Smooth muscle cell (in vitro differentiated cells): ENCODE results near the gene VAC14. TPM values are rescaled to one million over a fixed set of nuclear protein-coding genes. Genes with fewer than 3 reads are reported as not detected.

Experiments used
- DNase-seq: peaks from one replicate; lab custom pipeline; 2025; ENCODE audit not compliant: unreplicated experiment; lab: John Stamatoyannopoulos, UW
- H2AFZ ChIP-seq: fragments of 200-600 bp; sonication (generic); 2 replicates; pipeline ENCODE4 v1.6.0; 2016; ENCODE audit warnings: antibody characterized with exemption, low read depth, mild to moderate bottlenecking
- H3F3A ChIP-seq: fragments of 200-600 bp; sonication (generic); 2 replicates; pipeline ENCODE4 v1.6.0; 2017; ENCODE audit warnings: antibody characterized with exemption, low read depth
- H3K27ac ChIP-seq: fragments of 200-600 bp; sonication (generic); 2 replicates; pipeline ENCODE4 v1.5.1; 2016; ENCODE audit warnings: low read depth, mild to moderate bottlenecking
- H3K27me3 ChIP-seq: fragments of 200-600 bp; sonication (generic); 2 replicates; pipeline ENCODE4 v1.6.1; 2016; ENCODE audit warnings: low read depth, mild to moderate bottlenecking
- H3K36me3 ChIP-seq: fragments of 200-600 bp; sonication (generic); 2 replicates; pipeline ENCODE4 v1.5.1; 2016; ENCODE audit warnings: low read depth
- H3K4me1 ChIP-seq: fragments of 200-600 bp; sonication (generic); 2 replicates; pipeline ENCODE4 v1.5.1; 2016; ENCODE audit warnings: low read depth
- H3K4me2 ChIP-seq: fragments of 200-600 bp; sonication (generic); 2 replicates; pipeline ENCODE4 v1.6.0; 2016; ENCODE audit warnings: mild to moderate bottlenecking
- H3K4me3 ChIP-seq: fragments of 200-600 bp; sonication (generic); 2 replicates; pipeline ENCODE4 v1.5.1; 2016; ENCODE audit warnings: mild to moderate bottlenecking
- H3K79me2 ChIP-seq: fragments of 200-600 bp; sonication (generic); 2 replicates; pipeline ENCODE4 v1.6.0; 2016; ENCODE audit warnings: low read depth, mild to moderate bottlenecking
- H3K9ac ChIP-seq: fragments of 200-600 bp; sonication (generic); 2 replicates; pipeline ENCODE4 v1.6.0; 2016; ENCODE audit warnings: low read depth
- H3K9me3 ChIP-seq: fragments of 200-600 bp; sonication (generic); replicated peaks from 2 replicates; pipeline ENCODE4 v1.5.1; 2016; ENCODE audit warnings: low read depth
- H4K20me1 ChIP-seq: fragments of 200-600 bp; sonication (generic); 2 replicates; pipeline ENCODE4 v1.6.0; 2016; ENCODE audit warnings: low read depth
- CTCF ChIP-seq: fragments of 200-600 bp; sonication (generic); IDR thresholded peaks from 2 replicates; pipeline ENCODE4 v1.5.1; 2017; ENCODE audit warnings: borderline replicate concordance, mild to moderate bottlenecking, antibody characterized with exemption; ENCODE audit not compliant: insufficient read depth, poor library complexity, severe bottlenecking
- WGBS: methylation state at CpG from one replicate; pipeline ENCODE4 v1.1.7; 2016; ENCODE audit warnings: low lambda C conversion rate; 5-methylcytosine and 5-hydroxymethylcytosine counted together
- polyA plus RNA-seq: library from polyadenylated mRNA; unstranded; fragments of >200 nt; fragmentation: Nextera tagmentation; extraction: Ambion mirVana; gene quantifications from 2 replicates; pipeline ENCODE4 v1.2.1, GENCODE V29; 2016
- total RNA-seq: library from RNA; depleted of rRNA; stranded (reverse); fragments of >200 nt; gene quantifications from 2 replicates; pipeline ENCODE4 v1.2.3, GENCODE V29; 2014

The VAC14 gene
- total and polyA plus RNA-seq, 2 experiments from 2014 or later = 27.9 to 52.3 TPM

- no peak overlapping the region for H3K27ac ChIP-seq
- no peak overlapping the region for H3K4me2 ChIP-seq
- no peaks in the 10 kb centered on the region for H3K36me3 ChIP-seq
- no peak overlapping the region for H2AFZ ChIP-seq
- H3K9ac ChIP-seq = no peak overlapping the region
- H3K4me1 ChIP-seq = peaks cover 18% of the 10 kb centered on the region
- H3K79me2 ChIP-seq = no peaks in the 10 kb centered on the region
- no peak for TF ChIP-seq CTCF
- H4K20me1 ChIP-seq = no peaks in the 10 kb centered on the region
- no peaks in the 10 kb centered on the region for H3K27me3 ChIP-seq
- 89% methylated on average over 20 of the region's 20 CpGs for WGBS
- DNase-seq = no peak
- peaks cover 8% of the 10 kb centered on the region for H3F3A ChIP-seq
- H3K4me3 ChIP-seq = no peak overlapping the region
- no peaks in the 10 kb centered on the region for H3K9me3 ChIP-seq
These were observed 92.4 kb downstream of the VAC14 start for GRCh38 chr16:70708366-70709246.

- Histone ChIP-seq H3K4me3 (no peak overlapping the region), H3K4me2 (peak overlapping the region; percentile 59), H3F3A (peaks cover 9% of the 10 kb centered on the region), H3K36me3 (no peaks in the 10 kb centered on the region), H3K9ac (no peak overlapping the region), H3K79me2 (no peaks in the 10 kb centered on the region), H3K27me3 (no peaks in the 10 kb centered on the region), H4K20me1 (no peaks in the 10 kb centered on the region), H3K27ac (peak overlapping the region; percentile 59), H2AFZ (no peak overlapping the region), H3K9me3 (no peaks in the 10 kb centered on the region), H3K4me1 (peaks cover 16% of the 10 kb centered on the region)
- DNase-seq = no peak
- no peak for TF ChIP-seq CTCF
- WGBS = 42% methylated on average over 7 of the region's 7 CpGs
These were observed 94.0 kb downstream of the VAC14 start for GRCh38 chr16:70706948-70707465.

- no peak overlapping the region for H3K9ac ChIP-seq
- no peak overlapping the region for H3K27ac ChIP-seq
- H3K27me3 ChIP-seq = no peaks in the 10 kb centered on the region
- TF ChIP-seq CTCF = no peak
- DNase-seq = no peak
- H2AFZ ChIP-seq = no peak overlapping the region
- no peak overlapping the region for H3K4me2 ChIP-seq
- 93% methylated on average over 8 of the region's 8 CpGs for WGBS
- no peaks in the 10 kb centered on the region for H3K36me3 ChIP-seq
- peaks cover 16% of the 10 kb centered on the region for H3K4me1 ChIP-seq
- no peak overlapping the region for H3K4me3 ChIP-seq
- peaks cover 9% of the 10 kb centered on the region for H3F3A ChIP-seq
- no peaks in the 10 kb centered on the region for H3K9me3 ChIP-seq
- H4K20me1 ChIP-seq = no peaks in the 10 kb centered on the region
- H3K79me2 ChIP-seq = no peaks in the 10 kb centered on the region
These were observed 95.9 kb downstream of the VAC14 start for GRCh38 chr16:70705056-70705455.
